Measurements from ENCODE around the gene RALGAPA1. TPM values are rescaled to one million over a fixed set of nuclear protein-coding genes. Genes with fewer than 3 reads are reported as not detected.

The RALGAPA1 gene
- total and polyA plus RNA-seq, 2 of the 13 experiments (the other 11 are each of a cell fraction or from before 2014, with no cell fraction given) = 65.0 to 89.2 TPM

GRCh38 chr14:35808638-35809563 lies at the start of gene RALGAPA1 (continued):
- TF ChIP-seq ZNF766 (CRISPR knock-in tag; IDR thresholded peaks at IDR 0.05; ENCODE audit: borderline replicate concordance) (peak; percentile 97), THRA (CRISPR knock-in tag; IDR thresholded peaks at IDR 0.05; ENCODE audit: borderline replicate concordance) (peak; percentile 73; the same call in 1 of the 2 replicates), ESRRA (CRISPR knock-in tag; IDR thresholded peaks at IDR 0.05; ENCODE audit: low read depth) (peak; percentile 40; the same call in 1 of the 2 replicates), KLF13 (CRISPR knock-in tag; IDR thresholded peaks at IDR 0.05) (peak; percentile 53; the same call in 1 of the 2 replicates), ZNF761 (CRISPR knock-in tag; conservative IDR thresholded peaks at IDR 0.05) (peak; percentile 97; the same call in 1 of the 2 replicates), TARDBP (CRISPR knock-in tag; IDR thresholded peaks at IDR 0.05) (peak; percentile 67; the same call in 1 of the 2 replicates), CREB1 (IDR thresholded peaks at IDR 0.05) (peak; percentile 99), CREB1 (CRISPR knock-in tag; IDR thresholded peaks at IDR 0.05) (peak; percentile 98; the same call in 1 of the 2 replicates), HOXD1 (CRISPR knock-in tag; IDR thresholded peaks at IDR 0.05) (0 out of 2 replicates have a peak, but pooled peaks have one; percentile 79), BRF2 (CRISPR knock-in tag; IDR thresholded peaks at IDR 0.05) (peak; percentile 92; the same call in 1 of the 2 replicates), ZNF414 (CRISPR knock-in tag; IDR thresholded peaks at IDR 0.05) (peak; percentile 98), ADNP (CRISPR knock-in tag; IDR thresholded peaks at IDR 0.05) (peak; percentile 69; the same call in 1 of the 2 replicates), KDM5A (IDR thresholded peaks at IDR 0.05; ENCODE audit: borderline replicate concordance, low read length) (peak; percentile 75; the same call in 1 of the 2 replicates), HNRNPK (IDR thresholded peaks at IDR 0.05; ENCODE audit: low read depth, low read length, poor library complexity, severe bottlenecking) (peak; percentile 42), TBX2 (CRISPR knock-in tag; IDR thresholded peaks at IDR 0.05; ENCODE audit: borderline replicate concordance) (peak; percentile 92), MTA1 (CRISPR knock-in tag; IDR thresholded peaks at IDR 0.05; ENCODE audit: borderline replicate concordance) (peak; percentile 99), SIX4 (CRISPR knock-in tag; IDR thresholded peaks at IDR 0.05) (0 out of 2 replicates have a peak, but pooled peaks have one; percentile 6), REST (IDR thresholded peaks at IDR 0.05; ENCODE audit: borderline replicate concordance in 1 of 2, low read depth in 1 of 2, low read length in 2 of 2) (peak in 1 of 2 experiments; percentile 72; a peak in 2 of 4 replicates), ZNF629 (CRISPR knock-in tag; conservative IDR thresholded peaks at IDR 0.05) (peak; percentile 53), ATF4 (CRISPR knock-in tag; IDR thresholded peaks at IDR 0.05) (peak in 1 of 2 experiments; percentile 61; a peak in 2 of 4 replicates)
